HG02981 (cell line): ENCODE measurements around the gene EDC3.
"Not testable (repeated sequence)": the region's sequence is repeated elsewhere in the genome, so short reads cannot be mapped to it uniquely, and the experiment has no call there.

Source experiments
- ATAC-seq: cut with Tn5 transposase; IDR thresholded peaks from one replicate; pipeline ENCODE4 v1.9.1; 2021; ENCODE audit warnings: mild to moderate bottlenecking, moderate library complexity; ENCODE audit not compliant: unreplicated experiment

Gene EDC3

GRCh38 chr15:74695597-74696397, at the start of gene EDC3:
EDC3 (minus strand) TSS chr15:74696024; CDS start chr15:74675124, 20,900 bp downstream.
- ATAC-seq, result no peak

GRCh38 chr15:74742422-74742821, 46.6 kb upstream of the EDC3 start:
- ATAC-seq, result no peak

- ATAC-seq, result not testable (repeated sequence)
These were observed 42.4 kb upstream of the EDC3 start for GRCh38 chr15:74738239-74738638.

- no peak for ATAC-seq
These were observed 39.5 kb upstream of the EDC3 start for GRCh38 chr15:74735305-74735704.

GRCh38 chr15:74733269-74733668, 37.4 kb upstream of the EDC3 start:
- ATAC-seq, result no peak

- no peak for ATAC-seq
These were observed 37.0 kb upstream of the EDC3 start for GRCh38 chr15:74732846-74733245.

- ATAC-seq, result no peak
These were observed 34.9 kb upstream of the EDC3 start for GRCh38 chr15:74730619-74731316.

GRCh38 chr15:74729372-74729771, 33.5 kb upstream of the EDC3 start:
- ATAC-seq, result not testable (repeated sequence)

GRCh38 chr15:74728699-74729098, 32.9 kb upstream of the EDC3 start:
- ATAC-seq, result not testable (repeated sequence)

GRCh38 chr15:74727727-74728126, 31.9 kb upstream of the EDC3 start:
- ATAC-seq, result no peak

- ATAC-seq, result no peak
These were observed 30.9 kb upstream of the EDC3 start for GRCh38 chr15:74726774-74727164.

- ATAC-seq, result no peak
These were observed 30.3 kb upstream of the EDC3 start for GRCh38 chr15:74725845-74726773.

- no peak for ATAC-seq
These were observed 29.5 kb upstream of the EDC3 start, which contains the start of gene CYP1A1 for GRCh38 chr15:74725225-74725774. CYP1A1 (minus strand) TSS chr15:74725528; CDS start chr15:74723097, 2,431 bp downstream.

GRCh38 chr15:74724570-74725224, 28.9 kb upstream of the EDC3 start:
- no peak for ATAC-seq

- ATAC-seq, result no peak
These were observed 28.0 kb upstream of the EDC3 start for GRCh38 chr15:74723754-74724334.

- ATAC-seq, result no peak
These were observed 27.4 kb upstream of the EDC3 start for GRCh38 chr15:74723187-74723586.

GRCh38 chr15:74722591-74722990, 26.8 kb upstream of the EDC3 start:
- ATAC-seq, result no peak

GRCh38 chr15:74716651-74717050, 20.8 kb upstream of the EDC3 start:
- ATAC-seq, result no peak

- no peak for ATAC-seq
These were observed 16.5 kb upstream of the EDC3 start for GRCh38 chr15:74712311-74712710.
